Body of pancreas (tissue), 4 donors: ENCODE data around the gene LRRC45. TPM values are rescaled to one million over a fixed set of nuclear protein-coding genes. Genes with fewer than 3 reads are reported as not detected.

Source experiments
- ATAC-seq: fragments of 150-250 bp; one replicate; pipeline ENCODE4 v1.9.1; 2016
- DNase-seq, 4 donors: peaks; one replicate each; pipeline ENCODE4 v3.0.0-alpha.2; 2019
- H3K27ac ChIP-seq, 4 donors: fragments of 200-600 bp; sonication (generic); 1 replicate in 3 of 4; 2 replicates in 1 of 4; pipeline versions ENCODE4 v1.5.1 to v1.6.1; 2016 to 2019; ENCODE audit warnings: mild to moderate bottlenecking in 1 of 4, mixed read lengths in 1 of 4, moderate library complexity in 1 of 4
- H3K27me3 ChIP-seq, 2 donors: fragments of 200-600 bp; sonication (generic); one replicate each; pipeline ENCODE4 v1.6.0; 2016; ENCODE audit warnings: mild to moderate bottlenecking in 1 of 2
- H3K36me3 ChIP-seq, 2 donors: fragments of 200-600 bp; sonication (generic); replicated peaks in 1 of 2; 2 replicates each; pipeline ENCODE4 v1.5.1; 2016; ENCODE audit warnings: low read depth in 2 of 2; ENCODE audit not compliant: insufficient read depth in 1 of 2
- H3K4me1 ChIP-seq: fragments of 200-600 bp; sonication (generic); one replicate; pipeline ENCODE4 v1.6.0; 2016
- H3K4me3 ChIP-seq, 2 donors: fragments of 200-600 bp; sonication (generic); 1 replicate in 1 of 2; 2 replicates in 1 of 2; pipeline ENCODE4 v1.5.1; 2016 to 2019
- H3K9me3 ChIP-seq, 3 donors: fragments of 200-600 bp; sonication (generic); 1 replicate in 2 of 3; 2 replicates in 1 of 3; pipeline ENCODE4 v1.5.1; 2016
- CTCF ChIP-seq, 7 experiments: fragments of 450-650 bp in 4 of 7; fragments of 200-600 bp in 3 of 7; sonication (generic) in 3 of 7; IDR thresholded peaks; one replicate each; pipeline ENCODE4 v1.5.1; 2016 to 2019; ENCODE audit warnings: antibody characterized with exemption in 7 of 7
- POLR2A ChIP-seq, 3 donors: fragments of 450-650 bp; IDR thresholded peaks; one replicate each; pipeline ENCODE4 v1.6.1; 2016; ENCODE audit warnings: antibody characterized with exemption in 3 of 3, mild to moderate bottlenecking in 2 of 3
- WGBS, 2 donors: methylation state at CpG; one replicate each; pipeline ENCODE4 v1.1.5; 2017; 5-methylcytosine and 5-hydroxymethylcytosine counted together
- intact Hi-C: fragments of 100-400 bp; cut with DNase I; formaldehyde crosslinking; loops from one replicate; pipeline ENCODE4 v1.15.1; 2023
- total RNA-seq, 2 donors: library from RNA; depleted of rRNA; stranded (reverse); fragments of >200 nt; gene quantifications; one replicate each; pipeline ENCODE4 v1.1.0, GENCODE V29; 2016

Gene LRRC45
- total RNA-seq, 2 donors from 2014 or later: 8.0 to 36.3 TPM

GRCh38 chr17:82025401-82026107 lies 2.4 kb downstream of the LRRC45 start:
- no peak overlapping the region for H3K4me3 ChIP-seq
- H3K9me3 ChIP-seq: no peaks in the 10 kb centered on the region
- no peak for DNase-seq
- intact Hi-C loops: loop anchor here (5.0 kb wide), 1 partner anchor 132 kb away; no protein-coding TSS in a partner anchor
- TF ChIP-seq POLR2A (IDR thresholded peaks at IDR 0.05) (no peak), CTCF (IDR thresholded peaks at IDR 0.05) (no peak)
- H3K27me3 ChIP-seq: no peaks in the 10 kb centered on the region
- ATAC-seq: no peak
- H3K36me3 ChIP-seq: no peaks in the 10 kb centered on the region
- no peak overlapping the region for H3K27ac ChIP-seq
- WGBS, 2 donors: 87 to 93% methylated on average over 21 to 25 of the region's 25 CpGs
- peaks cover 41% of the 10 kb centered on the region for H3K4me1 ChIP-seq

- ATAC-seq: no peak
- DNase-seq: no peak
- Histone ChIP-seq H3K36me3 (no peaks in the 10 kb centered on the region), H3K9me3 (no peaks in the 10 kb centered on the region), H3K27me3 (no peaks in the 10 kb centered on the region), H3K27ac (no peak overlapping the region), H3K4me3 (no peak overlapping the region), H3K4me1 (peaks cover 35% of the 10 kb centered on the region)
- no peak for TF ChIP-seq POLR2A (IDR thresholded peaks at IDR 0.05)
- TF ChIP-seq CTCF (IDR thresholded peaks at IDR 0.05): no peak
- 93 to 100% methylated on average over 2 to 11 of the region's 13 CpGs for WGBS, 2 donors
- intact Hi-C loops: loop anchor here (5.0 kb wide), 1 partner anchor 129 kb away; no protein-coding TSS in a partner anchor
Observed at GRCh38 chr17:82028246-82028645, 5.1 kb downstream of the LRRC45 start.

- H3K36me3 ChIP-seq: no peaks in the 10 kb centered on the region
- no peak overlapping the region for H3K4me3 ChIP-seq
- H3K9me3 ChIP-seq: no peaks in the 10 kb centered on the region
- peaks cover 29% of the 10 kb centered on the region for H3K4me1 ChIP-seq
- H3K27me3 ChIP-seq: no peaks in the 10 kb centered on the region
- 90 to 95% methylated on average over 7 to 9 of the region's 9 CpGs for WGBS, 2 donors
- no peak for TF ChIP-seq CTCF (IDR thresholded peaks at IDR 0.05)
- TF ChIP-seq POLR2A (IDR thresholded peaks at IDR 0.05): no peak
- DNase-seq (no peak), ATAC-seq (no peak)
- H3K27ac ChIP-seq: no peak overlapping the region
- intact Hi-C loops: loop anchor here (5.0 kb wide), 1 partner anchor 128 kb away; no protein-coding TSS in a partner anchor
Observed at GRCh38 chr17:82028966-82029365, 5.9 kb downstream of the LRRC45 start.

DNA sequence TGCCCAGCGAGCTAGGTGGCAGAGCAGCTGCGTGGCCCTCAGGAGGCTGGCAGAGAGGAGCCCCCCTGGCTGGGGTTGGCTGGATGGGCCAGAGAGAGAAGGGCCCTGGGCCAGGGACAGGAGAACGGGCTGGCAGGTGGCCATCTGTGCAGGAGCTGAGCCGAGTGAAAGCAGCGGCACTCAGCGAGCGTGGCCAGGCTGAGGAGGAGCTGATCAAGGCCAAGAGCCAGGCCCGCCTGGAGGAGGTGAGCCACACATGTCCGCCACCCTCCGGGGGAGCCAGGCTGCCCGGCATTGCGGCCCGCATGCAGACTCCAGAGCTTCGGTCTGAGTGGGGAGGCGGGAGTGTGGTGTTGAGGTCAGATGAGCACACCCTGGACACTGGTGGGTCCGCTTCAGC lies 6.3 kb downstream of the LRRC45 start:
- H3K27ac ChIP-seq: no peak overlapping the region
- no peaks in the 10 kb centered on the region for H3K27me3 ChIP-seq
- 90 to 100% methylated on average over 5 to 15 of the region's 16 CpGs for WGBS, 2 donors
- peaks cover 24% of the 10 kb centered on the region for H3K4me1 ChIP-seq
- intact Hi-C loops: loop anchor here (5.0 kb wide), 1 partner anchor 128 kb away; no protein-coding TSS in a partner anchor
- DNase-seq (no peak), ATAC-seq (no peak)
- H3K4me3 ChIP-seq: no peak overlapping the region
- no peak for TF ChIP-seq POLR2A (IDR thresholded peaks at IDR 0.05)
- TF ChIP-seq CTCF (IDR thresholded peaks at IDR 0.05): no peak
- no peaks in the 10 kb centered on the region for H3K9me3 ChIP-seq
- no peaks in the 10 kb centered on the region for H3K36me3 ChIP-seq
